HG03066 (cell line): ENCODE results near the gene WDR5B.

Source experiments
- ATAC-seq: cut with Tn5 transposase; IDR thresholded peaks from one replicate; pipeline ENCODE4 v1.9.1; 2021; ENCODE audit warnings: low read depth; ENCODE audit not compliant: unreplicated experiment

WDR5B gene

DNA sequence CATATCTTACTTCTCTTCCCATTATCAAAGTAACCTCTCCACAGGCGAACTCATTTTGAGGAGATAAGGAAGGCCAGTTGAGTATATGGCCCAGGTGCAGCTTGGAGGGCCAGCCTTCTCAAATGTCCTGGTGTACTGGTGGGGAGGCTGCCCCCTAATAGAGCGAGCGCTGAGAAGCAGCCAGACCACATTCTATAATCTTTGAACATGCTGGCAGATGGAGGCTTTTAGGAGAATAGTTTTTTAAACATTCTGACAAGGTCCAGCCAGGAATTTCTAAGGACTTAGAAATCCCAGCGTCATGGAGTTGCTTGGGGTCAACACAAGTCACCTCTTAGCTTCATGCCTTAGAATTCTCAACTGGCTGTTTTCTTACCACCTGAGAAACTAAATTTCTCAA lies 5.8 kb downstream of the WDR5B start:
- ATAC-seq: no peak

DNA sequence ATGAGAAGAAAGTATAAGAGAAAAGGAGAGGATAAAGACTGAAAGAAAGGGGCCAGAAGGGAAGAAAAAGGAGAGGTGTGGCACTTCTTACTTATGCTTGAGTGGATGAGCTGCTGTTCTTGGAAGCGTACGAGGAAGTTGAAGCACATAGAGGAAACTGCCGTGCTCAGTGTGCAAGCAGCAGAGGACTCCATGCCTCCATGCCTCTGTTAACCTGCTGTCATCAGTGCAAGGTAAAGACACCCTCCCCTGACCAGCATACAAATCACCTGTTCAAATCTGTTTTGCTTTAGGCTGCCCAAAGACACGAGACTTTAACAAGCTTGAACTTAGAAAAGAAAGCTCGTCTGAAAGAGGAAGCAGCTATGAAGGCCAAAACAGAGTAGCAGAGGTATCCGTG lies 6.4 kb downstream of the WDR5B start:
- no peak for ATAC-seq

DNA sequence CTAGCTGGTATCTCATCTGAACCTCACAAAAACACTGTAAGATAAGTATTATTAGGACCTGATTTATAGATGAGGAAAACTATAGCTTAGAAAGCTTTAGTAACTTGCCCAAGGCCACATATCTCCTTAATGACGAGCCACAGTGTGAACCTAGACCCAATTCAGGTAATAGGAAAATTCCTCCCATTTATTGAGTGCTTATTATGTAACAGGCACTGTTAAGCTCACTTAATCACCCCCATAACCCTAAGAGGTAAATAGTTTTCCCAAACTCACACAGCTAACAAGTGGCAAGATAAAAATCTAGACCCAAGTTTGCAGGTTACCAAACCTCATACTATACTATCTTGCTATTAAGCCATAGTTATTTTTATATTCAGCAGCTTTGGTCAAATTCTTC lies 7.9 kb downstream of the WDR5B start:
- ATAC-seq: no peak

DNA sequence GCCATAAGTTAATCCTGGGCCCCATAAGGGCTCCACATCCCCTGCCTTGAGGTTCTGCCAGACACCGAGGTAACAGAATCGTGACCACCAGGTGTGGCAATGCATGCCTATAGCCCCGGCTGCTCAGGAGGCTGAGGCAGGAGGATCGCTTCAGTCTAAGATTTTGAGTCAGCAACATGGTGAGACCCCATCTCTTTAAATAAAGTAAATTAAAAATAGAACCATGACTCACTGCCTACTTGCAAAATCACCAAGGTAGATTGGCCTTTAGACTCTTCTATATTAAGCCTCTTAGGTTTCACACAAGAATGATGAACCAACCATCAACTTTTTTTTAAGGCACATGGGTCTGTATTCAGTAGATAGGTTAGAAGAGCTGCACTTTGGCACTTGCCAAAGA lies 9.7 kb downstream of the WDR5B start:
- ATAC-seq: no peak

DNA sequence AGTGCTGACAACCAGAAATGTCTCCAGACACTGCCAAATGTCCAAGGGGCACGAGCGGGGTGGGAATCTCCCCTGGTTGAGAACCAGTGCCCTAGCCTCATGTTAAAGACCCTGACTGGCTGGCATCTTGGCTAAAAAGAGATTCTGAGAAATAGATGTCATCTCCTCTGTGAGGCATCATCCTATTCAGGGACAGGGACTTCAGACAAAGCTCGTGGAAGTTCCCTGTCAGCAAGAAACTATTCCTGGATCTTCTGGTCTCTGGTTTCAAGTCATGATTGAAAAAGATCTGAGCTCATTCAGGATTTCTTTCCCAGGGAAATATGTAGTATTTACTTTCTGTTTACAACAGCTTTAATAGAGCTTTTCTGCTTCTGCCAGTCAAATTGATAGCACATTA lies 10.8 kb downstream of the WDR5B start:
- ATAC-seq: no peak

DNA sequence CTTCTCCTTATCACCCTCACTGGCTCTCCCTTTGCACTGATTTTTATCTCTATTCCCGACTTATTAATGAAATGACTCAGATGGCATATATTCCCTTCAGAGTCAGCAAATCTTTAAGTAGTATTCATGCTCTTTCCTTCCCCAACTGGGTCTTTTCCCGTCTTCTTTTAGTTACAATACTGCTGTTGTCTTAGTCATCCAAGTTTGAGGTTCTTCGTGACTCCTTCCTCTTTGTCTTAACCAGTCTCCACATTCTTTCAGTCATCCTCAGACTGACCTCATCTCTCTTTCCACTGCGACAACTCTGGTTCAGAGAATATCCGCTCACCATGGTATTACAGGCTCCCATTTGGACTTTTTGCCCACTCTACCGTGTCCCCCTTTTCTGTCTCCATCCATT lies 12.4 kb downstream of the WDR5B start:
- no peak for ATAC-seq

DNA sequence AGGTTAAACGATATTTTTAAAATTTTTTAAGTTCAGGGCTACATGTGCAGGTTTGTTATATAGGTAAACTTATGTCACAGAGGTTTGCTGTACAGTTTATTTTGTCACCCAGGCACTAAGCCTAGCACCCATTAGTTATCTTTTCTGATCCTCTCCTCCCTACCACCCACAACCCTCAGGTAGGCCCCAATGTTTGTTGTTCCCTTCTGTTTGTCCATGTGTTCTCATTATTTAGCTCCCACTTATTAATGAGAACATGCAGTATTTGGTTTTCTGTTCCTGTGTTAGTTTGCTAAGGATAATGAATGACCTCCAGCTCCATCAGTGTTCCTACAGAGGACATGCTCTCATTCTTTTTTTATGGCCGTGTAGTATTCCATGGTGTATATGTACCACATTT lies 16.9 kb downstream of the WDR5B start:
- ATAC-seq: no peak

DNA sequence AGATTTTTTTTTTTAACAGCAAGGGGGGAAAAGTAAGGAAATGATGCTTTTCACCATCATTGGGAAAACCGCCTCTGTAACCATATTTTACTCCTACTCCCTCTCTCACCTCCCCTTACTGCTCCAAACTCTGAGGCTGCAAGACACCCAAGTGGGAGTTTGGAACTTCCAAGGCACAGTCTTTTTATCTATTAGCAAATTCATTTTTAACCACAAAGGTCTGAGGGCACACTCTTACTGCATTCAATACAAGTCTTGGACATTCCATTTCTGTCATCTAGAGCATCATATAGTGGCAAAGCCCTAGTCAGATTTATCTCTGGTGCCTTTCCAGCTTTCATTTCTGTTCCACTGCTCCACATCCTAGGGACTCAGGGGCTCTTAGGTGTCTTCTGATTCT lies 18.7 kb downstream of the WDR5B start:
- no peak for ATAC-seq

DNA sequence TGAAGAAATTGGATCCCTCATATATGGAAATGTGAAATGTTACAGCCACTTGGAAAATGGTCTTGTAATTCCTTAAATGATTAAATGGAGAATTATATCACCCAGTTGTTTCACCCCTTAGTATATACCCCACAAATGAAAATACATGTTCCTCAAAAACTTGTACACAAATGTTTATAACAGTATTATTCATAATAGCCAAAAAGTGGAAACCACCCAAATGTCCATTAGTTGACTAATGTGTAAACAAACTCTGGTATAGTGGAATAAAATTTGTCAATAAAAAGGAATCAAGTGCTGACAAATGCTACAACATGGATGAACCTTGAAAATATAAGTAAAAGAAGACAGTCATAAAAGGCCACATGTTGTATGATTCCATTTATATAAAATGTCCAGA lies 19.4 kb downstream of the WDR5B start:
- no peak for ATAC-seq

DNA sequence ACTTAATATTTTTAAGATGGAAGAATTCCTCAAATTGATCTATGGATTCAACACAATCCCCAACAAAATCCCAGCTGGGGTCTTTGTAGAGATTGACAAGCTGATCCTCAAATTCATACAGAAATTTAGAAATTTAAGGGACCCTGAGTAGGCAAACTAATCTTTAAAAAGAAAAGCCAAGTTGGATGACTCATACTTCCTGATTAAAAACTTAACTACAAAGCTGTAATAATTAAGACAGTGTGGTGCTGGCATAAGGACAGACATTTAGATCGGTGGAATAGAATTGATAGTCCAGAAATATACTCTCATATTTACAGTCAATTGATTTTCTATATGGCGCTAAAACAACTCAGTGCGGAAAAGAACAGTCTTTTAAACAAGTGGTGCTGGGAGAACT lies 20.3 kb downstream of the WDR5B start:
- ATAC-seq: no peak

DNA sequence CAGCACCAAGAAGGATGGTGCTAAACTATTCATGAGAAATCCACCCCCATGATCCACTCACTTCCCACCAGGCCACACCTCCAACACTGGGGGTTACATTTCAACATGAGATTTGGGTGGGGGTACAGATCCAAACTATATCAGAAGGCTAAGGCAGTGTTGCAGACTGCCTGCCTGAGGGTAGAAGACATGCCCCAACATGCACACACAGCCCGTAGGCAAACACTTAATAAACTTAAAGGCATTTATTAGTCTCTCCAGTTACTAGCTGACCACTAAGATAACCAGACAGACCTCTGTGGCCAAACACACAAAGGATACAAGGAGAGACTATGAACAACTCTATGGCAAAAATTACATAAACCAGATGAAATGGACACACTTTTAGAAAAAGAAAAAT lies 21.7 kb downstream of the WDR5B start:
- ATAC-seq: no peak

DNA sequence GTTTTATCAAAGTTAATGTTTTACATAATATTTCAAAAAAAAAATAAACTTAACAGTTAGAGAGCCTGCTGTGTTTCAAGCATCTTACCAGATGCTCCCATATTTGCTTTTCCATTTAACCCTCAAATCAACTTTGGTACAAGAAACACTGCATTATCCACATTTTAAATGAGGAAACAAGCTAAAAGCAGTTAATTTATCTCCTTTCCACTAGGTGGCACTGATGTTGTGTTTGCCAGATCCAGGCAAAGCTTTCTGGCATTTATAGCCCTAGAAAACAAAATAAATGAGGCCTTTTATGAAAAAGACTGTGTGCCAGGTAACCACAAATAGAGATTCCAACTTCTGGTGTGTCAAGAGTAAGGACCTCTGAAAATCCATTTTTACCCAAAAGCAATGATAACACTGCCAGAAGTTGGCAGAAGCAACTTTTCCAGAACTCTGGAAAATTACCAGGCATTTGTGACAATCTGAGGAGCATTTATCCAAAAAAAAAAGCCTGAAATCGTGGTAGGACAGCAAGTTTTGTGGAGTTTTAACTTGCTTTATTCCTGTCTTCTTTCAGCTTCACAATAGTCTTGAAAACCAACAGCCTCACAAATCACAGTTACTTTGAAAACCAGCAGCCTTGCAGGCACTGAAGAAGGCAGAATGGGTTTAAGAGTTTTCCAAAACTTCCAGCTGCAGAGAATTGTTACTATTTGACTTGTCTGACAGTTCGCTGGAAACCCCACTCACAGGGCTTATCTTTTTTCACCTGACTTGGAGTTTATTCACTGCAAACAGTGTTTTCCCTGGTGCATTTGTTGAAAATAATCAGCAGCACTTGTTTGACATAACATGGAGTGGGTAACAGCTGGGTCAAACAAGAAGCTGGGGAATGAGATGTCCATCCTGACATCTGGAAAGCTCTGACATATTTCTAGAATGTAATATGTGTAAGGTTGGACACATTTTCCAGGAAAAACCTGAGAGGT lies 22.7 kb downstream of the WDR5B start:
- ATAC-seq: no peak

DNA sequence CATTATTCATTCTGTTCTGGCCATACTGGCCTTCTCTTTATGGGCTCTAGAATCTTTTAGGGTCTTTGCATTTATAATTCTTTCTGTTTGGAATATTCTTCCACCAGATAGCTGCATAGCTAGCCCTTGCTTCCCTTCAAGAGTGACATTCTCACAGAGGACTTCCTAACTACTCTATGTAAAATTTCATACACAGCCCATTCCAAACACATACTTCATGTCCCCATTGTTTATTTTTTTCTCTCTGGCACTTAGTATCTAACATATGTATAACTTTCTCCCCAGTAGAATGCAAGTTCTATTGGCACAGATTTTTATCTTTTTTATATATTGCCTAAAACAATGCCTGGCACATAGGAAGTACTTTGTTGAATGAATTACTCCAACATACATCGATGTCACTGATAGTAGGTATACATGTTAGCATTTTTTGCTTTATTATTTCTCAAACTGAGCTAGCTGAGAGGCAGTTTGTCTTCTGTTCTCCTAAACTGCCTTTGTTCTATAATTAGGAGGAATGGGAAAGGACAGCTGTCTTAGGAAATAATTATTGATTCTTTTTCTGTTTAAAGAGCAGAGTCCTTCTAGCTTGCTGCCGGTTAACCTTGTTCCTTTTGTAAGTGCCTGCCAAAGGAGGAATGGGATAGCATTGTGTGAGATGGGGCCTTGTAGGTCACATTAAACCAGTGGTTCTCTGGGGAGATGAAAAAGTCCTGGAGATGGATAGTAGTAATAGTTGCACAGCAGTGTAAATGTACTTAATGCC lies 24.0 kb downstream of the WDR5B start:
- ATAC-seq: no peak

DNA sequence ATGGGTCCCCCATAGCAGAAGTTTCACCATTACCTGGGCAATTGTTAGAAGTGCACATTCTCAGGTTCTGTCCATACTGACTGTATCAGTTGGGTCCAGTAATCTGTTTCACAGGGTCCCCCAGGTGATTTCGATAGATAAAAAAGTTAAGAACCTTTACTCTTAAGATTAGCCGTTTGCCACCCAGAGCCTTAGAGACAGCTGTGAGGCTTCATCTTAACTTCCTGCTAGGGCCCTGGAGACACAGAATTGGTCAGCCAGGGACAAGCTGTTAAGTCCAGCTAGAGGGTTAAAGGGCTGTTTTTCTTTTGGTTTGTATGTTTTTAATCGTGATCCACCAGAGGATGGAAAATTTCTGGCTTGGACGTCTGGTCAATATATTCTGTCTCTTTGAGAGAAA lies 25.2 kb downstream of the WDR5B start:
- ATAC-seq: no peak

DNA sequence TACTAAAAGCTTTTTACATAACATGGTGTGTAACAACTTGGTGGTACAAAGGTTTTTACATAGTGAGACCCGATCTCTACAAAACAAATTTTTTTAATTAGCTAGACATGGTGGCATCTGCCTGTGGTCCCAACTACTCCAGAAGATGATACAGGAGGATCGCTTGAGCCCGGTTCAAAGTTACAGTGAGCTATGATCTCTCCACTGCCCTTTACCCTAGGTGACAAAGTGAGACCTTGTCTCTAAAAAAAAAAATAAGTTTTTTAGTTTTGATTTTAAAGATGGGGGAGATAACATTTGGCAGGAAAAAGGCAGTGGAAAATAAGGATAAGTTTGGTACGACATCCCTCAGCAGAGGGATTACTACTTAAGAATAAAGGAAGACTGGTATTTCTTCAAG lies 26.0 kb downstream of the WDR5B start:
- no peak for ATAC-seq

DNA sequence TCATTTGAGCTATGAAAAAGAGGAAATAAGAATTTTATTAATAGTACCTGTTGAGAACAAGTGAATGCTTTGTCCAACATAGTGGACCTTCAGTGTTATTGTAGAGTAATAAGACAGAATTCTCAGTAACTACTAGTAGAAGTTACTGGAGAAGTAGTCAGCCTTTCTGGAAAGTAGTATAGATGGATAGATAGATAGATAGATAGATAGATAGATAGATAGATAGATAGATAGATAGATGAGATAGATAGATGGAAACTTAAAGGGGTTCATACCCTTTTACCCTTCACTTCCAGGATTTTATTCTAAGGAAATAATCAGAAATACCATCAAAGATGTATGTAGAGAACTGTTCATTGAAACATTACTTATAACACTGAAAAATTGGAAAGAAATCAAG lies 26.7 kb downstream of the WDR5B start:
- ATAC-seq: no peak

DNA sequence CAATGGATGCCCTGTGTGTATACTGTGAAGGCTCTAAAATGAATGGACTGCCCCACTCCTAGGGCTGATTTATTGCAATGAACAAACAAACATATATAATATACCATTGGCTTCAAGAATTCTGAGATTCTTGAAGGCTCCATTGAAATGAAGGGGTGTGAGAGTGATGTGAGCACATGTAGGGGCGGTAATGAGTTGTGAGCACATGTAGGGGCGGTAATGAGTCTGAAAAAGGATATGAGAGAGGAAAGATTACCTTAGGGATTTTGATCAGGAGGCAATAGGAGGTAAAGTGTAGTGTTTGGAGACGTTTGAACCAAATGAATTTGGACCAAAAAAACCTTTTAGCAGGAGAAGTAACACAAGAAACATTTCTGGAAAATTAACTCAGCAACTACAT lies 28.2 kb downstream of the WDR5B start:
- no peak for ATAC-seq

DNA sequence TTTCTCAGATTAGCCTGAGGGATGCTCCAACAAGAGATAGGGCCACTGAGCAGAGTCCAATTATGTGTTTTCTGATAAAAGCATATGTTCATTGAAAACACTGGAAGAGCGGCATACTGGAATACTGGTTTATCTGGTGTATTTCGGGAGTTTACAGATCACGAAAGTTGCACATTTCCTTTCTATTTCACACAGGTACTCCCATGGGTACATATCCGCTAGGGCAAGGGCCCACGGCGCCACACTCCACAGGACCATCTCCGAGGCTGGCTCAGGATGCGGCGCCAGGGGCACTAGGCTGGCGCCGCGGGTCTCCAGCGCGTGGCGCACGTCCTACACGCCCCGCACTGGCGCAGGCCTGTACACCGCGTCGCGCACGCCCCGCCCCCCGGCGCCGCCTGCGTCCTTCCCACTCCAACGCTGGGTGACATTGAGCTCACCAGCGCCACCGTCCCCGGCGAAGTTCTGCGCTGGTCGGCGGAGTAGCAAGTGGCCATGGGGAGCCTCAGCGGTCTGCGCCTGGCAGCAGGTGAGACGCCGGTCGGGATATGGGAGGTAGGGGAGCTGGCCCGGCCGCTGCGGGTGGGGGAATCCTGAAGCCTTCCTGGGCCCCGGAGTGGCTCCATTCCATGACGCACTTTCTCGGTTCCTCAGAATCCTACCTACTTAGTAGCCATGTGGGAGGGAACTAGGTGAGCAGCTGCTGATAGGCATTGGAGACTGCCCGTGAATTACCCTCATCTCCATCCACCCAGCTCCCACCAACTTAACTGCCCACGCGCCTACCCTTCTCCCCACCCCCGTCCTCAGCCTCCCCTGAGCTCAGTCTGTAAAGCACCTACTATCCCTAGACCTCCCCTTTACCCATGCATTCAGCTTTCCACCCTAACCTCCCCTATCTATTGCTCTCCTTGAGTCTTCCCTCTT lies 31.8 kb downstream of the WDR5B start, which contains the start of gene FAM162A:
FAM162A (plus strand) TSS at position 412 of the 927 bp plus-strand sequence; CDS start at position 496, 84 bp downstream.
- peak; percentile 85 for ATAC-seq

DNA sequence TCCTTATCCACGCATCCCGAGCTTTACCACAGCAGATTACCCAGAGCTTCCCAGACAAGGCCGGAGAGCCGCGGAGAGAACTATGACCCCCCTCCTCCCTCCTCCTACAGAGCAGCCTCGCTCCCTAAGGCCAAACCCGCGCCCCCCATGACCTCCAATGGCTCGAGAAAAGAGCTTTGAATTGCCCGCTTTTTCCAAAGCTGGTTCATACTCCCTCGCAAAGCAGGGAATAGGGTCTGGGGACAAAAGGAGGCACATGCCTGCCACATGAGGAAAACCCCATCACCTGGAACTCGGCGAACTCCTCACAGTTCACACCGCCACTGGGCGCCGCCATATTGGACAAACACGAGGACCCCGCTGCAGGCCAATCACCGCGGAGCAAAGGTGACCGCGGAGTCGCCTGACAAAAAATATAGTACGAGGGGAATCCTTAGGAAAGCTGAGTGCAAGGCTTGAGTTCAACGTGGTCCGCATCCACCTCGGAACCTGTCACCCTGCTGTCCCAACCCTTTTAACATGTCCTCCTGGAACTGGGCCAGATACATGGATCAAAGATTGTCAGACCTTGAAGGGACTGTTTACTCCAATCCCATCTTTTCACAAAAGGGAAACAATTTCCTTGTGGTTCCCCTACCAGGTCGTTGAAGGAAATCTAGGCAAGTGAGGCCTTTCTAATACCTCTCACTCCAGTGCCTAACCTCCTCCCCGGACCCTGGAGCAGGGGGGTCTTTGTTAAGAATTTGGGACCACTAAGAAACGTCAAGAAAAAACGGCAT lies 32.8 kb downstream of the WDR5B start, which contains the start of gene MIX23:
MIX23 (minus strand) TSS at position 344 of the 779 bp plus-strand sequence; CDS start at position 337, 7 bp downstream.
- peak; percentile 49 for ATAC-seq

DNA sequence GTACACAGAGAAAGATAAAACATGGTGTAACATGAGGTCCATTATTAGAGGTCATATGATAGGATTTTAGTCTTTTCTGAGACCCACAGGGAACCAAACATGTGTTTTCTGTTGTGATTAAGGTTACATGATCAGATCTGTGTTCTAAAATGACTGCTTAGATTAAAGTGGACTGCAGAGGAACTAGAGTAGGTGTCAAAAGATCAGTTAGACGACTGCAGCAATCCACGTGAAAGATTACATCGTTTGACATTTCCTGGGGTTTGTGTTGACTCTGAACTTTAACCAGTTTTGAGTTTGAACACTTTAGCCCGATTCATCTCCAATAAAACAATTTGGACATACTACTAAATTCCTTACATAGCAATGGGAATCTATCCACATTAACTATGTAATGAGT lies 37.9 kb downstream of the WDR5B start:
- no peak for ATAC-seq
